Ishikawa (cell line): ENCODE measurements around the gene RFX5.

Experiments used
- CEBPB ChIP-seq: IDR thresholded peaks from 2 replicates; pipeline ENCODE4 v1.6.1; 2012
- CREB1 ChIP-seq: IDR thresholded peaks from 2 replicates; pipeline ENCODE4 v1.6.1; 2012; ENCODE audit warnings: low read depth
- EGR1 ChIP-seq: IDR thresholded peaks from 2 replicates; pipeline ENCODE4 v1.6.1; 2012
- EP300 ChIP-seq: IDR thresholded peaks from 2 replicates; pipeline ENCODE4 v1.6.1; 2012; ENCODE audit warnings: borderline replicate concordance
- FOXM1 ChIP-seq: IDR thresholded peaks from 2 replicates; pipeline ENCODE4 v1.6.1; 2012; ENCODE audit warnings: low read depth, borderline replicate concordance
- MAX ChIP-seq: IDR thresholded peaks from 2 replicates; pipeline ENCODE4 v1.6.1; 2012
- NFIC ChIP-seq: IDR thresholded peaks from 2 replicates; pipeline ENCODE4 v1.6.1; 2012
- RAD21 ChIP-seq: IDR thresholded peaks from 2 replicates; pipeline ENCODE4 v1.6.1; 2012; ENCODE audit warnings: low read depth
- TAF1 ChIP-seq: IDR thresholded peaks from 2 replicates; pipeline ENCODE4 v1.6.1; 2012; ENCODE audit warnings: low read depth, mild to moderate bottlenecking
- TCF12 ChIP-seq: IDR thresholded peaks from 2 replicates; pipeline ENCODE4 v1.6.1; 2012; ENCODE audit warnings: low read depth
- TEAD4 ChIP-seq: IDR thresholded peaks from 2 replicates; pipeline ENCODE4 v1.6.1; 2012
- USF1 ChIP-seq: IDR thresholded peaks from 2 replicates; pipeline ENCODE4 v1.6.1; 2012
- YY1 ChIP-seq: IDR thresholded peaks from 2 replicates; pipeline ENCODE4 v1.6.1; 2012; ENCODE audit warnings: low read depth
- ZBTB7A ChIP-seq: IDR thresholded peaks from 2 replicates; pipeline ENCODE4 v1.6.1; 2012; ENCODE audit warnings: low read depth
- TF ChIP-seq, protein P1 (sequence below): IDR thresholded peaks from 2 replicates; pipeline ENCODE4 v1.6.1; 2012; ENCODE audit warnings: low read depth, mild to moderate bottlenecking

The RFX5 gene

GRCh38 chr1:151344291-151344690 lies 2.8 kb downstream of the RFX5 start:
- TF ChIP-seq RAD21, result no peak
- no peak for TF ChIP-seq EGR1
- no peak for TF ChIP-seq TEAD4
- no peak for TF ChIP-seq ZBTB7A
- no peak for TF ChIP-seq YY1
- TF ChIP-seq, protein P1, sequence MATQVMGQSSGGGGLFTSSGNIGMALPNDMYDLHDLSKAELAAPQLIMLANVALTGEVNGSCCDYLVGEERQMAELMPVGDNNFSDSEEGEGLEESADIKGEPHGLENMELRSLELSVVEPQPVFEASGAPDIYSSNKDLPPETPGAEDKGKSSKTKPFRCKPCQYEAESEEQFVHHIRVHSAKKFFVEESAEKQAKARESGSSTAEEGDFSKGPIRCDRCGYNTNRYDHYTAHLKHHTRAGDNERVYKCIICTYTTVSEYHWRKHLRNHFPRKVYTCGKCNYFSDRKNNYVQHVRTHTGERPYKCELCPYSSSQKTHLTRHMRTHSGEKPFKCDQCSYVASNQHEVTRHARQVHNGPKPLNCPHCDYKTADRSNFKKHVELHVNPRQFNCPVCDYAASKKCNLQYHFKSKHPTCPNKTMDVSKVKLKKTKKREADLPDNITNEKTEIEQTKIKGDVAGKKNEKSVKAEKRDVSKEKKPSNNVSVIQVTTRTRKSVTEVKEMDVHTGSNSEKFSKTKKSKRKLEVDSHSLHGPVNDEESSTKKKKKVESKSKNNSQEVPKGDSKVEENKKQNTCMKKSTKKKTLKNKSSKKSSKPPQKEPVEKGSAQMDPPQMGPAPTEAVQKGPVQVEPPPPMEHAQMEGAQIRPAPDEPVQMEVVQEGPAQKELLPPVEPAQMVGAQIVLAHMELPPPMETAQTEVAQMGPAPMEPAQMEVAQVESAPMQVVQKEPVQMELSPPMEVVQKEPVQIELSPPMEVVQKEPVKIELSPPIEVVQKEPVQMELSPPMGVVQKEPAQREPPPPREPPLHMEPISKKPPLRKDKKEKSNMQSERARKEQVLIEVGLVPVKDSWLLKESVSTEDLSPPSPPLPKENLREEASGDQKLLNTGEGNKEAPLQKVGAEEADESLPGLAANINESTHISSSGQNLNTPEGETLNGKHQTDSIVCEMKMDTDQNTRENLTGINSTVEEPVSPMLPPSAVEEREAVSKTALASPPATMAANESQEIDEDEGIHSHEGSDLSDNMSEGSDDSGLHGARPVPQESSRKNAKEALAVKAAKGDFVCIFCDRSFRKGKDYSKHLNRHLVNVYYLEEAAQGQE, result no peak
- TF ChIP-seq EP300, result no peak

DNA sequence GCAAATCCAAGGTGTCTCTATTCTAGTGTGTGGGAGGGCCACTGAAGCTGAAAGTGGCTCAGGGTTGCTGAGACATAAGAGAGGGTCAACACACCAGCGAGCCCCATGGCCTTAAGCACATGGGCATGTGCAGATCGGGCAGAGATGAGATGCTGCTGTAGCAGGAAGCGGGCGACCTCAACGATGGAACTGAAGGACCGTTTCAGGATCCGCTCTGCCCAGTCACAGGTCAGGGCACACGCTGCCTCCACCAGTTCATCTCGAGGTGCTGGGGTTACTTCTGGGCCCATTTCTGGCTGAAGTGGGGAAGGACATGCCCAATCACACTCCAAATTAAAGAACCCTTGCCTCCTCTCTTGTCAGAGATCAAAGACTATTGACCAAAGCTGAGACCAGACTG lies 3.5 kb downstream of the RFX5 start:
- TF ChIP-seq, protein P1, result no peak
- TF ChIP-seq NFIC (no peak), CEBPB (no peak), YY1 (no peak), ZBTB7A (no peak), EP300 (no peak), CREB1 (no peak), FOXM1 (no peak), EGR1 (no peak), RAD21 (no peak), USF1 (no peak), TAF1 (no peak), MAX (no peak)

DNA sequence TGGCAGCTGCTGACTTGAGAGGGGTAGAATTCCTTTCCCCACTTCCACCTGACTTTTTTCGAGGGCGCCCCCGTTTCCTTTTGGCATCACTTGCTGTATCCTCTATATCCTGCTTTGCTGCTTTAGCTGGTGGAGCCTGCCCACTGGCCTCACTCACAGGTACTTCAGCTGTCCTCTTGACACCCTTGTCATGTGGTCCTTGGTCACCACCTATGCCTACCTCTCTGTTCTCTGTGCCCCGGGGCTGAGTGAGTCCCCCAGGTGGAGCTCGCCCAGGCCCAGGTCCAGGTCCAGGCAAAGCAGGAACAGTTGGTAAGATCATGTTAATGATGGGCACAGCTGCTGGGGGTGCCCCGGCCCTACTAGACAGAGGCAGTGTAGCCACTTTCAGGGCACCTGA lies 4.5 kb downstream of the RFX5 start:
- no peak for TF ChIP-seq ZBTB7A
- TF ChIP-seq RAD21, result no peak
- no peak for TF ChIP-seq FOXM1
- TF ChIP-seq, protein P1, result no peak
- TF ChIP-seq NFIC, result no peak
- TF ChIP-seq USF1, result no peak
- no peak for TF ChIP-seq CEBPB
- TF ChIP-seq TAF1, result no peak
- TF ChIP-seq EGR1, result no peak
- TF ChIP-seq TEAD4, result no peak

DNA sequence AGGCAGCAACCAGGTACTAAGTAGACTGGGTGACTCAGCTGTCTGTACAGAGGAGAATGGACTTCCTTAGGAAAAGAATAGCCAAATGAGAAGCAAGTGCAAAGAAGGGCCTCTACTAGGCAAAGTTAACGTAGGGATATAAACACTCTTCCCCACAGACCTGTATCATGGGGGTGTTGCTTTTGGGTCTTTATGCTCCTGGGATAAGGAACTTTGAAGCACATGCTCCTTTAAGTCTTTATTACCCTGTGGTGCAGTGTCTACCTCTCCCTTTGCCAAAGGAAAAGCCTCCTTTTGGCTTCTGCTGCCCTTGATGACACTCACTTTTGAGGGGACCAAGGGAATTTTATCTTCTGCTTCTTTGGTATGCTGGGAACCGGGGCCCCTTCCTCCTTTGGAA lies 5.0 kb downstream of the RFX5 start:
- TF ChIP-seq CREB1 (no peak), CEBPB (no peak), TEAD4 (no peak), EP300 (no peak), NFIC (no peak), TCF12 (no peak), MAX (no peak), USF1 (no peak), YY1 (no peak), ZBTB7A (no peak), TAF1 (no peak), FOXM1 (no peak), EGR1 (no peak), RAD21 (no peak)
- TF ChIP-seq, protein P1, result no peak
